ENCODE measurements around the gene CNTNAP5. TPM values are rescaled to one million over a fixed set of nuclear protein-coding genes. Genes with fewer than 3 reads are reported as not detected.

The CNTNAP5 gene
- total RNA-seq, 1 donor from 2014 or later, result not detected

GRCh38 chr2:124584615-124585014, 559.5 kb downstream of the CNTNAP5 start:
- no peaks in the 10 kb centered on the region for H3K36me3 ChIP-seq (ENCODE audit: control insufficient read depth, insufficient read depth, low read length)
- DNase-seq (ENCODE audit: low read depth), result no peak
- no peak overlapping the region for H3K4me3 ChIP-seq (ENCODE audit: low read depth, low read length)
- no peaks in the 10 kb centered on the region for H3K27me3 ChIP-seq (ENCODE audit: control insufficient read depth, insufficient read depth, low read length)
- no peak for TF ChIP-seq CTCF (IDR thresholded peaks at IDR 0.05; ENCODE audit: insufficient read depth, low read length, poor library complexity, severe bottlenecking)

- H3K4me3 ChIP-seq (ENCODE audit: low read depth, low read length), result no peak overlapping the region
- no peak for DNase-seq (ENCODE audit: low read depth)
- TF ChIP-seq CTCF (IDR thresholded peaks at IDR 0.05; ENCODE audit: insufficient read depth, low read length, poor library complexity, severe bottlenecking), result no peak
Observed at GRCh38 chr2:124585277-124585676, 560.2 kb downstream of the CNTNAP5 start.

GRCh38 chr2:124586210-124586609, 561.1 kb downstream of the CNTNAP5 start:
- no peak for TF ChIP-seq CTCF (IDR thresholded peaks at IDR 0.05; ENCODE audit: insufficient read depth, low read length, poor library complexity, severe bottlenecking)
- no peak for DNase-seq (ENCODE audit: low read depth)
- H3K27me3 ChIP-seq (ENCODE audit: control insufficient read depth, insufficient read depth, low read length), result no peaks in the 10 kb centered on the region
- H3K36me3 ChIP-seq (ENCODE audit: control insufficient read depth, insufficient read depth, low read length), result no peaks in the 10 kb centered on the region
- no peak overlapping the region for H3K4me3 ChIP-seq (ENCODE audit: low read depth, low read length)

More at GRCh38 chr2:124585277-124585676, 560.2 kb downstream of the CNTNAP5 start:
- no peaks in the 10 kb centered on the region for H3K36me3 ChIP-seq (ENCODE audit: control insufficient read depth, insufficient read depth, low read length)
- no peaks in the 10 kb centered on the region for H3K27me3 ChIP-seq (ENCODE audit: control insufficient read depth, insufficient read depth, low read length)

- TF ChIP-seq CTCF (IDR thresholded peaks at IDR 0.05; ENCODE audit: insufficient read depth, low read length, poor library complexity, severe bottlenecking), result no peak
- no peaks in the 10 kb centered on the region for H3K27me3 ChIP-seq (ENCODE audit: control insufficient read depth, insufficient read depth, low read length)
- no peaks in the 10 kb centered on the region for H3K36me3 ChIP-seq (ENCODE audit: control insufficient read depth, insufficient read depth, low read length)
- H3K4me3 ChIP-seq (ENCODE audit: low read depth, low read length), result no peak overlapping the region
- no peak for DNase-seq (ENCODE audit: low read depth)
Observed at GRCh38 chr2:124586835-124587234, 561.7 kb downstream of the CNTNAP5 start.

GRCh38 chr2:124589971-124590370, 564.9 kb downstream of the CNTNAP5 start:
- no peak for DNase-seq (ENCODE audit: low read depth)
- no peak for TF ChIP-seq CTCF (IDR thresholded peaks at IDR 0.05; ENCODE audit: insufficient read depth, low read length, poor library complexity, severe bottlenecking)
- Histone ChIP-seq H3K4me3 (ENCODE audit: low read depth, low read length) (no peak overlapping the region), H3K27me3 (ENCODE audit: control insufficient read depth, insufficient read depth, low read length) (no peaks in the 10 kb centered on the region), H3K36me3 (ENCODE audit: control insufficient read depth, insufficient read depth, low read length) (no peaks in the 10 kb centered on the region)

GRCh38 chr2:124602759-124603158, 577.7 kb downstream of the CNTNAP5 start:
- no peaks in the 10 kb centered on the region for H3K27me3 ChIP-seq (ENCODE audit: control insufficient read depth, insufficient read depth, low read length)
- H3K4me3 ChIP-seq (ENCODE audit: low read depth, low read length), result no peak overlapping the region
- DNase-seq (ENCODE audit: low read depth), result no peak
- H3K36me3 ChIP-seq (ENCODE audit: control insufficient read depth, insufficient read depth, low read length), result no peaks in the 10 kb centered on the region
- TF ChIP-seq CTCF (IDR thresholded peaks at IDR 0.05; ENCODE audit: insufficient read depth, low read length, poor library complexity, severe bottlenecking), result no peak

Measured in kidney epithelial cell (primary cell).